GM18861 (cell line): ENCODE results near the gene TOX2.
A peak's percentile ranks its signal among the peaks of the same experiment; 100 is the strongest.

Source experiments
- ATAC-seq: cut with Tn5 transposase; IDR thresholded peaks from one replicate; pipeline ENCODE4 v1.9.1; 2021; ENCODE audit not compliant: unreplicated experiment

Gene TOX2, protein sequence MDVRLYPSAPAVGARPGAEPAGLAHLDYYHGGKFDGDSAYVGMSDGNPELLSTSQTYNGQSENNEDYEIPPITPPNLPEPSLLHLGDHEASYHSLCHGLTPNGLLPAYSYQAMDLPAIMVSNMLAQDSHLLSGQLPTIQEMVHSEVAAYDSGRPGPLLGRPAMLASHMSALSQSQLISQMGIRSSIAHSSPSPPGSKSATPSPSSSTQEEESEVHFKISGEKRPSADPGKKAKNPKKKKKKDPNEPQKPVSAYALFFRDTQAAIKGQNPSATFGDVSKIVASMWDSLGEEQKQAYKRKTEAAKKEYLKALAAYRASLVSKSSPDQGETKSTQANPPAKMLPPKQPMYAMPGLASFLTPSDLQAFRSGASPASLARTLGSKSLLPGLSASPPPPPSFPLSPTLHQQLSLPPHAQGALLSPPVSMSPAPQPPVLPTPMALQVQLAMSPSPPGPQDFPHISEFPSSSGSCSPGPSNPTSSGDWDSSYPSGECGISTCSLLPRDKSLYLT

GRCh38 chr20:43914311-43915210 lies at the start of gene TOX2:
Gene TOX2, plus strand, starts transcription at chr20:43914852. Its CDS starts 40 bp downstream, at chr20:43914892.
- ATAC-seq: peak; percentile 28

- no peak for ATAC-seq
These were observed 46.6 kb upstream of the TOX2 start for GRCh38 chr20:43868091-43868490.

DNA sequence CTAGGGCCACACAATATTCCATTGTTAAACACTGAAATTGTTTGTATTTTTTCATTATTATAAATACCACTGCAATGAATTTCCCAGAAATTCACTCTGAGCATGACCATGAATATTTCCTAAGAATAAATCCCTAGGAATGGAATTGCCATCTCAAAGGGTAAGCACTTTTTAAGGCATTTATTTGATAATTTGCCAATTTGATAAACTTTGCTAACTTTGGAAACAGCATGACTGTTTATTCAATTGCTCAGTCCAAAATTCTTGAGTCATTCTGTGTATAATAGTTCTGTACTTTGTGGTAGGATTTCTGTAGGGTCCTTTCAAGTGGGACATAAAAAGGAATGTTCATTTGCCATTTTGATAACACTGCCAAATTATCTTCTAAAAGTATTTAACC lies 44.2 kb upstream of the TOX2 start:
- ATAC-seq: no peak

GRCh38 chr20:43878776-43879175 lies 35.9 kb upstream of the TOX2 start:
- no peak for ATAC-seq

- no peak for ATAC-seq
These were observed 20.7 kb upstream of the TOX2 start for GRCh38 chr20:43893930-43894329.

GRCh38 chr20:43894491-43894890 lies 20.2 kb upstream of the TOX2 start:
- no peak for ATAC-seq

DNA sequence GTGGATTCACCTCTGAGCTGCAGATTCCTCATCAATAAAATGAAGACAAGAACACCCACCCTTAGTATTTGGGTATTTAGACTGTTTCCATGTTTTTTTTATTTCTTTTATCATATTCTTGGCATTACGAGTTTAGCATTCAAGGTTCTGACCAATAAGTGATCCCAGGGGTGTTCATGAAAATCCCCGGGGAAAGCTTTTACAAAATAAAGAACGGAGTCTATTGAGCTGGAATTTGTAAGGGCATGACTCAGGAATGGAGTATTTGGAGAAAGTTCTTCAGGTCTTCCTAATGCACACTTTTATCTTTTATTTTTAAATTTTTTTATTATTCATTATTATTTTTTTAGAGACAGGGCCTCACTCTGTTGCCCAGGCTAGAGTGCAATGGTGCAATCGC lies 19.4 kb upstream of the TOX2 start:
- no peak for ATAC-seq

GRCh38 chr20:43899274-43900120 lies 15.2 kb upstream of the TOX2 start:
- no peak for ATAC-seq

DNA sequence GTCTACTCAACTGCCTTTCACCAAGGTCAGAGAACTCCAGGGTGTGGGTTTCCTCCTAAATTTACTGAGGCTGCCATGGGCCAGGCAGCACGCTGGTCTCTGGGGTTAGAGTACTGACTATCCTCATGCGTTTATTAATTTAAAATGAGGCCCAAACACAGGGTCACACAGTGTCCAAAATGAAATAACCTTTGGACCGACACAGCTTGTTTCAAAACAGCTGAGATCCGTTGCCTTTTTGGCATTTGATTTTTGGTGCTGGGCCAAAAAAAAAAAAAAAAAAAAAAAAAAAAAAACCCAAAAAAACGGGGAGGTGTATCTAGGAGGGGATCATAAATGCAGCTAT lies 14.6 kb upstream of the TOX2 start:
- ATAC-seq: no peak

DNA sequence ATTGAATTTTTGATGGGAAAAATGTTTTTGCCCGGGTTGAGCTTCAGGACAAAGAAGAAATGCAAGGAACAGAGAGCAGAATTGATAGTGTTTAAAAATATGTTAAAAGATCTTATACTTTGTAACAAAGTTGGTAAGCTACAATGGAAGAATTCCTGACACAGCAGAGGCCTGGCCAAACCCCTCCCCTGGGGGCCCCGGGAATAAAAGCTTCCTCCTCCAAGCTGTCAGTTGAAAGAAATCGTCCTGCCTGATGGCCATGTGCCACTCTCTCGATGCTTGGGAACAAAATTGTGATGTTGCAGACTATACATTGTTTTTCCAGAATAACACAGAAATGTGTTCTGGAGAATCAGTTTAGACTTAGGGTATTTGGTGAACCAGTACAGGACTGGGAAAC lies 14.2 kb upstream of the TOX2 start:
- ATAC-seq: no peak

DNA sequence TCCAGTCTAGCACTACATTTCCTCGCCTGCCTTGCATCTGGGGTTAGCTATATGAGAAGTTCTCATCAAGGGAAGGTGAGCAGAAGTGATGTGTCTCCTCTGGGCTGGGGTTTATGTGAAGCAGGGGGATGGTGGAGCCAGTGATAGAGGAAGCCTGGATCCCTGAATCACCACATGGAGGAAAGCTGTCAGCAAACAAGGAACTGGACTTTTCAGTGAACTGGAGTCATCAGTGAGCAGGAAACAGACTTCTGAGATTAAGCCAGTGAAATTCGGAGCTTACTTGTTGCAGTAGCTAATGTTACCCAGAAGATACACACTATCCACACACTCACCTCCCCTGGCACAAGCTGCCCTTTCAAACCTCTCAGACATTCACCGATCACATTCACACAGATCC lies 13.4 kb upstream of the TOX2 start:
- ATAC-seq: no peak

GRCh38 chr20:43903953-43904826 lies 10.5 kb upstream of the TOX2 start:
- no peak for ATAC-seq

DNA sequence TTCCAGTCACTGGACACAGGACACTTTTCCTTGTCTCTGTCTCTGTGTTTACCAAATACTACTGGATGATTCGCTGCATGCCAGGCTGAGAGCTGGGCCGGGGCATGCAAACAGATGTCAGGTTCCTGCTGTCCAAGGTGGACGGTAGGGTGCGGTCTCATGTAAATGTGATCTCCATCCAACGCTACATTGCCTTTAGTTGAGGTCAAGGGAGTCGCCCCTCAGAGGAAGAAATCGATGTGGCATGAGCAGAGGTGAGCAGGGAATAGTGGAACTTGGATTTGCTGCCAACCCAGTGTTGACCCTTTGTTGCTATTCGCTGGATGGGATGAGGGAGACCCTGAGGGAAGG lies 9.8 kb upstream of the TOX2 start:
- no peak for ATAC-seq

- no peak for ATAC-seq
These were observed 8.1 kb upstream of the TOX2 start for GRCh38 chr20:43906505-43907034.

DNA sequence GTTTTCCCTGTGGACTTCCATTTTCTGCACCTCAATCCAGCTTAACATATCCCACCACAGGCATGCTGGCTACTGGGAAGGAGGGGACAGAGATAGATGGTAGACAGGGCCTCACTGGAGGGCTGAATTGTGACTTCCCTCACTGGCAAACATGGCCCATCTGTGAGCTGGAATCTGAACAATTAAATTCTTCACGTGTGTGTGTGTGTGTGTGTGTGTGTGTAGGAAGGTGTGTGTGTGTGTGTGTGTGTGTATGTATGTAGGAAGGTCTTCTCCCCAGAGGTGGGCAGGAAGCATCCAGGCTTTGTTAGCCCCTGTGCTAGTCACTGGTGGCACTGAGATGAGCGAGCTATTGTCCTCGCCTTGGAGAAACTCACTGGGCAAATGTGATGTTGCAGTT lies 5.4 kb upstream of the TOX2 start:
- ATAC-seq: no peak

- no peak for ATAC-seq
These were observed 4.9 kb upstream of the TOX2 start for GRCh38 chr20:43909720-43910119.

DNA sequence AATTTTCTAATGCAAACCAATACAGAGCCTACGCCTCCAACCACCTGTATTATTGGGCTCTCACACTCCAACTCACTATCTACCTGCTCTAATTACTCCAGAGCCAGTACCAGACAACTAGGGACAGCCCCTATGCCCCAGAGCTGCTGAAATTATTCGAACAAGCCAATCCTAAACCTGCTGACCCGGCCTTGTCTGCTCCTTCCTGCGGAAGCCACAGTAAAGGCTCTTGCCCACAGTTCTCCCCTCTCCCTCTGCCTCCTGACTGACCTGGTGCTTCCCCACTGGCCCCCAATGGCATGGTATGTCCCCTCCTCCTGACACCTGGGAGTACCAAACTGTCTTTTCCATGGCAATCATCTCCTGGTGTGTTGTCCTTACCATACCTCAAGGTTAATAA lies 4.1 kb upstream of the TOX2 start:
- ATAC-seq: no peak

DNA sequence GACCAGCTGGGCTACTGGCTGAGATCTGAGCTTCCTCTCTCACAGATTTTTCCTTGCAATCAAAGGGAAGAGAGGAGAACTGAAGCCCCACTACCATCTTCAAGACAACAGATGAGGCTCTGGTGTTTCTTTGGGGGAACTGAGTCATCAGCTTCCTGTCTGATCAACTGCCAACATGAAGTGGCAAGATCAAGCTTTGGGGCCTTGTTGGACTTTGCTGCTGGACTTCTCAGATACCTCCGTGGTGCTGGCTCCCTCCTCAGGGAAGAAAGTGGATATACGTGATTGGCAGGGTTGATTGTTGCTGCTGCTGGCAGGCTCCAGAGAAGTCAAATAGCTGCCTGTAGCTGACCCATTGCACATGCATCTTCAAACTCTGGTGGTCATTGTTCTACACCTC lies 3.6 kb upstream of the TOX2 start:
- no peak for ATAC-seq

GRCh38 chr20:43913291-43914025 lies 1.2 kb upstream of the TOX2 start:
- no peak for ATAC-seq
